ENCODE data around the gene DCD. TPM values are rescaled to one million over a fixed set of nuclear protein-coding genes. Genes with fewer than 3 reads are reported as not detected.
"Not testable (repeated sequence)": the region's sequence is repeated elsewhere in the genome, so short reads cannot be mapped to it uniquely, and the experiment has no call there.

Gene DCD
- not detected in 2 replicates for total RNA-seq (2014; rRNA removed; shearing (Covaris generic); ENCODE audit: low replicate concordance)

GRCh38 chr12:54648265-54648664 is at the start of gene DCD:
Gene DCD (minus strand): TSS chr12:54648365. CDS start chr12:54648303, 62 bp downstream.
- H3K9me3 ChIP-seq: no peaks in the 10 kb centered on the region
- no peak within 1 kb of the TSS for H3K4me3 ChIP-seq
- H3K36me3 ChIP-seq: no peaks in the 10 kb centered on the region
- no peak for DNase-seq
- H3K27me3 ChIP-seq: peaks cover 2% of the 10 kb centered on the region; the same call in 1 of the 2 replicates

GRCh38 chr12:54697851-54698250 is 49.7 kb upstream of the DCD start:
- H3K27me3 ChIP-seq: peaks cover 13% of the 10 kb centered on the region
- no peak for DNase-seq

GRCh38 chr12:54692353-54692752 is 44.2 kb upstream of the DCD start:
- H3K4me3 ChIP-seq: no peak overlapping the region
- no peaks in the 10 kb centered on the region for H3K36me3 ChIP-seq
- H3K9me3 ChIP-seq: no peaks in the 10 kb centered on the region
- peaks cover 18% of the 10 kb centered on the region for H3K27me3 ChIP-seq
- DNase-seq: no peak

More at GRCh38 chr12:54697851-54698250, 49.7 kb upstream of the DCD start:
- Histone ChIP-seq H3K4me3 (no peak overlapping the region), H3K36me3 (no peaks in the 10 kb centered on the region), H3K9me3 (no peaks in the 10 kb centered on the region)

GRCh38 chr12:54689984-54690383 is 41.8 kb upstream of the DCD start:
- H3K9me3 ChIP-seq: no peaks in the 10 kb centered on the region
- DNase-seq: no peak

GRCh38 chr12:54689034-54689372 is 40.8 kb upstream of the DCD start:
- Histone ChIP-seq H3K27me3 (peaks cover 13% of the 10 kb centered on the region; the same call in 1 of the 2 replicates), H3K9me3 (no peaks in the 10 kb centered on the region), H3K36me3 (no peaks in the 10 kb centered on the region), H3K4me3 (no peak overlapping the region)
- no peak for DNase-seq

More at GRCh38 chr12:54689984-54690383, 41.8 kb upstream of the DCD start:
- Histone ChIP-seq H3K36me3 (no peaks in the 10 kb centered on the region), H3K4me3 (no peak overlapping the region), H3K27me3 (peaks cover 15% of the 10 kb centered on the region; the same call in 1 of the 2 replicates)

GRCh38 chr12:54688309-54689033 is 40.3 kb upstream of the DCD start:
- no peak for DNase-seq
- Histone ChIP-seq H3K36me3 (no peaks in the 10 kb centered on the region), H3K27me3 (peaks cover 10% of the 10 kb centered on the region; the same call in 1 of the 2 replicates), H3K4me3 (no peak overlapping the region), H3K9me3 (no peaks in the 10 kb centered on the region)

GRCh38 chr12:54684636-54685630 is 36.8 kb upstream of the DCD start:
- no peaks in the 10 kb centered on the region for H3K9me3 ChIP-seq
- peaks cover 3% of the 10 kb centered on the region; the same call in 1 of the 2 replicates for H3K27me3 ChIP-seq
- no peaks in the 10 kb centered on the region for H3K36me3 ChIP-seq
- no peak overlapping the region for H3K4me3 ChIP-seq
- no peak for DNase-seq

GRCh38 chr12:54683398-54683797 is 35.2 kb upstream of the DCD start:
- DNase-seq: no peak
- H3K27me3 ChIP-seq: no peaks in the 10 kb centered on the region
- H3K36me3 ChIP-seq: no peaks in the 10 kb centered on the region
- no peaks in the 10 kb centered on the region for H3K9me3 ChIP-seq
- no peak overlapping the region for H3K4me3 ChIP-seq

- no peaks in the 10 kb centered on the region for H3K9me3 ChIP-seq
- no peak for DNase-seq
- H3K4me3 ChIP-seq: no peak overlapping the region
- no peaks in the 10 kb centered on the region for H3K36me3 ChIP-seq
- H3K27me3 ChIP-seq: no peaks in the 10 kb centered on the region
Observed at GRCh38 chr12:54682674-54683073, 34.5 kb upstream of the DCD start.

- DNase-seq: peak; percentile 33
- H3K4me3 ChIP-seq: no peak overlapping the region
- no peaks in the 10 kb centered on the region for H3K36me3 ChIP-seq
- no peaks in the 10 kb centered on the region for H3K9me3 ChIP-seq
- H3K27me3 ChIP-seq: no peaks in the 10 kb centered on the region
Observed at GRCh38 chr12:54680374-54680773, 32.2 kb upstream of the DCD start.

GRCh38 chr12:54678131-54678530 is 30.0 kb upstream of the DCD start:
- H3K9me3 ChIP-seq: no peaks in the 10 kb centered on the region
- no peaks in the 10 kb centered on the region for H3K27me3 ChIP-seq
- H3K4me3 ChIP-seq: no peak overlapping the region

GRCh38 chr12:54667945-54668344 is 19.8 kb upstream of the DCD start:
- Histone ChIP-seq H3K36me3 (no peaks in the 10 kb centered on the region), H3K4me3 (no peak overlapping the region), H3K9me3 (no peaks in the 10 kb centered on the region), H3K27me3 (peaks cover 12% of the 10 kb centered on the region)
- DNase-seq: no peak

More at GRCh38 chr12:54678131-54678530, 30.0 kb upstream of the DCD start:
- DNase-seq: no peak
- H3K36me3 ChIP-seq: no peaks in the 10 kb centered on the region

GRCh38 chr12:54666008-54666407 is 17.8 kb upstream of the DCD start:
- no peaks in the 10 kb centered on the region for H3K9me3 ChIP-seq
- peaks cover 6% of the 10 kb centered on the region for H3K27me3 ChIP-seq
- H3K4me3 ChIP-seq: no peak overlapping the region
- no peak for DNase-seq
- H3K36me3 ChIP-seq: no peaks in the 10 kb centered on the region

GRCh38 chr12:54665022-54665635 is 17.0 kb upstream of the DCD start:
- DNase-seq, H3K4me3 ChIP-seq, H3K27me3 ChIP-seq, H3K9me3 ChIP-seq, H3K36me3 ChIP-seq: not testable (repeated sequence)

- H3K4me3 ChIP-seq: no peak overlapping the region
- DNase-seq: no peak
- no peaks in the 10 kb centered on the region for H3K9me3 ChIP-seq
- no peaks in the 10 kb centered on the region for H3K36me3 ChIP-seq
- H3K27me3 ChIP-seq: no peaks in the 10 kb centered on the region
Observed at GRCh38 chr12:54663603-54664002, 15.4 kb upstream of the DCD start.

- H3K4me3 ChIP-seq: no peak overlapping the region
- H3K27me3 ChIP-seq: no peaks in the 10 kb centered on the region
- DNase-seq: no peak
- H3K9me3 ChIP-seq: no peaks in the 10 kb centered on the region
- no peaks in the 10 kb centered on the region for H3K36me3 ChIP-seq
Observed at GRCh38 chr12:54662026-54662425, 13.9 kb upstream of the DCD start.

- no peak for DNase-seq
Observed at GRCh38 chr12:54661048-54661447, 12.9 kb upstream of the DCD start.

More at GRCh38 chr12:54661048-54661447, 12.9 kb upstream of the DCD start:
- H3K36me3 ChIP-seq: no peaks in the 10 kb centered on the region
- H3K4me3 ChIP-seq: no peak overlapping the region
- no peaks in the 10 kb centered on the region for H3K9me3 ChIP-seq
- H3K27me3 ChIP-seq: no peaks in the 10 kb centered on the region
